ENCODE results near the gene MPP2. TPM values are rescaled to one million over a fixed set of nuclear protein-coding genes. Genes with fewer than 3 reads are reported as not detected.

MPP2 gene
- total and polyA plus RNA-seq, 2 donors (not counting 3 experiments of a cell fraction or from before 2014, with no cell fraction given) = 1.4 to 1.6 TPM

DNA sequence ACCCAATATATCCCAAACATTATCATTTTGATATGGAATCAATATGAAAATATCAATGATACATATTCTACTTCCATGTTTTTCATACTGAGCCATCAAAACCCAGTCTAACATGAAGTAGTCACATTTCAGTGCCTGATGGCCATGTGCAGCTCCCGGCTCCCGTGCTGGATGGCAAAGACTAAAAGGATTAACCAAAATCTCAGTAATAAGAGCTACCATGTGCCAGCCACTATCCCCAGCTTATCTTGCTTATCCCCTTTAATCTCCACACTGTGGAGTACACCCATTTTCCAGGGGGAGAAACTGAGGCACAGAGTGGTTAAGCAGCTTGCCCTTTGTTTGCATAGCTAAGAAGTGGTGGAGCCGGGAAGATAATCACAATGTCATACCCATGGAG lies 51.2 kb downstream of the MPP2 start:
- H3K9me1 ChIP-seq (replicated peaks; ENCODE audit: control insufficient read depth, extremely low read depth, insufficient read depth, low read length) = no peaks in the 10 kb centered on the region
- no TSS peak for BruUV-seq (replicated peaks)
- intact Hi-C loops (cut with micrococcal nuclease) (no loop called here), dilution Hi-C loops (cut with MboI; ENCODE audit: extremely low pct_ligation_motif_present, low sequenced_read_pairs) (no loop called here)
- H2AFZ ChIP-seq (ENCODE audit: low read depth, low read length) = no peak overlapping the region
- H4K20me1 ChIP-seq (replicated peaks; ENCODE audit: control insufficient read depth, extremely low read depth, insufficient read depth, low read length) = no peaks in the 10 kb centered on the region
- ChIA-PET POLR2A (no interaction called here), CTCF (interaction anchor here (1.0 to 3.9 kb wide), 9 partner anchors 8 to 89 kb away, joined by 3 to 39 read pairs (median 3); partner anchors contain the start of gene CD300LG)
- no peaks in the 10 kb centered on the region for H3K79me2 ChIP-seq (ENCODE audit: control insufficient read depth, insufficient read depth, low read length)
- DNase-seq (ENCODE audit: low read depth, low spot score) = no peak
- no peaks in the 10 kb centered on the region for H3K9me3 ChIP-seq (replicated peaks; ENCODE audit: control insufficient read depth, insufficient read depth, low read length)
- no peaks in the 10 kb centered on the region for H3K36me3 ChIP-seq (ENCODE audit: control insufficient read depth in 2 of 2, extremely low read depth in 1 of 2, insufficient read depth in 2 of 2, low read length in 2 of 2)
- H3K9ac ChIP-seq (replicated peaks; ENCODE audit: extremely low read depth, insufficient read depth, low read length) = no peak overlapping the region
- H3K4me2 ChIP-seq (ENCODE audit: insufficient read depth, low read length) = no peak overlapping the region
- no peak for FAIRE-seq
- peaks cover 9 to 17% of the 10 kb centered on the region in 2 experiments for H3K27me3 ChIP-seq (ENCODE audit: control insufficient read depth in 2 of 2, insufficient read depth in 2 of 2, low read length in 2 of 2)
- TF ChIP-seq FOS (IDR thresholded peaks at IDR 0.05; ENCODE audit: borderline replicate concordance, insufficient read depth, low read length) = no peak
- TF ChIP-seq MYC (IDR thresholded peaks at IDR 0.05; ENCODE audit: low read depth, low read length) = no peak
- TF ChIP-seq POLR2AphosphoS5 (IDR thresholded peaks at IDR 0.05; ENCODE audit: insufficient read depth, low read depth, low read length) = no peak
- TF ChIP-seq JUN (IDR thresholded peaks at IDR 0.05; ENCODE audit: borderline replicate concordance, insufficient read depth, insufficient read length, low read depth) = no peak
- TF ChIP-seq, protein P1, sequence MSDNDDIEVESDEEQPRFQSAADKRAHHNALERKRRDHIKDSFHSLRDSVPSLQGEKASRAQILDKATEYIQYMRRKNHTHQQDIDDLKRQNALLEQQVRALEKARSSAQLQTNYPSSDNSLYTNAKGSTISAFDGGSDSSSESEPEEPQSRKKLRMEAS (IDR thresholded peaks at IDR 0.05; ENCODE audit: insufficient read depth, insufficient read length) = no peak
- no peak for TF ChIP-seq POLR2A (IDR thresholded peaks at IDR 0.05; ENCODE audit: low read depth, low read length)
- no peak overlapping the region for H3K4me3 ChIP-seq (replicated peaks in 1 of 3; ENCODE audit: insufficient read depth in 1 of 3, low read depth in 1 of 3, low read length in 3 of 3)
- no peak overlapping the region for H3K27ac ChIP-seq (ENCODE audit: insufficient read depth, low read depth, low read length)
- H3K4me1 ChIP-seq (ENCODE audit: control insufficient read depth, extremely low read depth, insufficient read depth, low read length) = no peaks in the 10 kb centered on the region

DNA sequence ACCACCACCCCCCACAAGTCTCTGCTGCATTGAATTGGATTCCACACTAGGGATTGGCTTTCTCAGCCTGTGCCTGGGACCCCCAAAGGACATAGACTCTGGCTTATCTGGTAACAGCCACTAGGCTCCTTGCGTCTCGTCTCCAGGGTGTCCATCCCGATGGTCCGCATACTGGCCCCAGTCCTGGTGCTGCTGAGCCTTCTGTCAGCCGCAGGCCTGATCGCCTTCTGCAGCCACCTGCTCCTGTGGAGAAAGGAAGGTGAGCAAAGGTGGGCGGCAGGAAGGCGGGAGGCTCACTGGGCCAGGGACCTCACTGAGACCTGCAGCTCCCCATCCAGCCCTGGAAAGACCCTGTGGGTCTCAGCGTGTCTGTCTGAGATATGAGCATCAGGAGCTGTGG lies 52.3 kb downstream of the MPP2 start:
- peaks cover 9 to 17% of the 10 kb centered on the region in 2 experiments for H3K27me3 ChIP-seq (ENCODE audit: control insufficient read depth in 2 of 2, insufficient read depth in 2 of 2, low read length in 2 of 2)
- BruUV-seq (replicated peaks) = no TSS peak
- POLR2A ChIA-PET = no interaction called here

More for the DNA sequence above, 52.3 kb downstream of the MPP2 start:
- H3K36me3 ChIP-seq (ENCODE audit: control insufficient read depth in 2 of 2, extremely low read depth in 1 of 2, insufficient read depth in 2 of 2, low read length in 2 of 2) = no peaks in the 10 kb centered on the region
- CTCF ChIA-PET = interaction anchor here (1.1 to 3.9 kb wide), 6 partner anchors 9 to 88 kb away, joined by 3 to 39 read pairs (median 5); partner anchors contain the start of gene CD300LG
- H3K27ac ChIP-seq (ENCODE audit: insufficient read depth, low read depth, low read length) = no peak overlapping the region
- FAIRE-seq = no peak
- no peak overlapping the region for H2AFZ ChIP-seq (ENCODE audit: low read depth, low read length)
- no peak for DNase-seq (ENCODE audit: low read depth, low spot score)
- H3K9me1 ChIP-seq (replicated peaks; ENCODE audit: control insufficient read depth, extremely low read depth, insufficient read depth, low read length) = no peaks in the 10 kb centered on the region
- H3K4me2 ChIP-seq (ENCODE audit: insufficient read depth, low read length) = no peak overlapping the region
- H3K4me1 ChIP-seq (ENCODE audit: control insufficient read depth, extremely low read depth, insufficient read depth, low read length) = no peaks in the 10 kb centered on the region
- H3K9ac ChIP-seq (replicated peaks; ENCODE audit: extremely low read depth, insufficient read depth, low read length) = no peak overlapping the region
- no peaks in the 10 kb centered on the region for H4K20me1 ChIP-seq (replicated peaks; ENCODE audit: control insufficient read depth, extremely low read depth, insufficient read depth, low read length)
- TF ChIP-seq POLR2AphosphoS5 (IDR thresholded peaks at IDR 0.05; ENCODE audit: insufficient read depth, low read depth, low read length) = no peak
- TF ChIP-seq FOS (IDR thresholded peaks at IDR 0.05; ENCODE audit: borderline replicate concordance, insufficient read depth, low read length) = no peak
- no peak for TF ChIP-seq EZH2 (IDR thresholded peaks at IDR 0.05; ENCODE audit: borderline replicate concordance, low read depth, low read length, severe bottlenecking)
- TF ChIP-seq, protein P2, sequence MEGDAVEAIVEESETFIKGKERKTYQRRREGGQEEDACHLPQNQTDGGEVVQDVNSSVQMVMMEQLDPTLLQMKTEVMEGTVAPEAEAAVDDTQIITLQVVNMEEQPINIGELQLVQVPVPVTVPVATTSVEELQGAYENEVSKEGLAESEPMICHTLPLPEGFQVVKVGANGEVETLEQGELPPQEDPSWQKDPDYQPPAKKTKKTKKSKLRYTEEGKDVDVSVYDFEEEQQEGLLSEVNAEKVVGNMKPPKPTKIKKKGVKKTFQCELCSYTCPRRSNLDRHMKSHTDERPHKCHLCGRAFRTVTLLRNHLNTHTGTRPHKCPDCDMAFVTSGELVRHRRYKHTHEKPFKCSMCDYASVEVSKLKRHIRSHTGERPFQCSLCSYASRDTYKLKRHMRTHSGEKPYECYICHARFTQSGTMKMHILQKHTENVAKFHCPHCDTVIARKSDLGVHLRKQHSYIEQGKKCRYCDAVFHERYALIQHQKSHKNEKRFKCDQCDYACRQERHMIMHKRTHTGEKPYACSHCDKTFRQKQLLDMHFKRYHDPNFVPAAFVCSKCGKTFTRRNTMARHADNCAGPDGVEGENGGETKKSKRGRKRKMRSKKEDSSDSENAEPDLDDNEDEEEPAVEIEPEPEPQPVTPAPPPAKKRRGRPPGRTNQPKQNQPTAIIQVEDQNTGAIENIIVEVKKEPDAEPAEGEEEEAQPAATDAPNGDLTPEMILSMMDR (IDR thresholded peaks at IDR 0.05; ENCODE audit: extremely low read depth in 1 of 2, insufficient read depth in 1 of 2, low read depth in 1 of 2, low read length in 2 of 2) = no peak
- no peak for TF ChIP-seq JUN (IDR thresholded peaks at IDR 0.05; ENCODE audit: borderline replicate concordance, insufficient read depth, insufficient read length, low read depth)
- TF ChIP-seq GATA2 (IDR thresholded peaks at IDR 0.05; ENCODE audit: insufficient read depth, insufficient read length, low read depth, low read length) = no peak
- TF ChIP-seq, protein P1 (IDR thresholded peaks at IDR 0.05; ENCODE audit: insufficient read depth, insufficient read length) = no peak
- TF ChIP-seq POLR2A (IDR thresholded peaks at IDR 0.05; ENCODE audit: low read depth, low read length) = no peak
- no peak overlapping the region for H3K4me3 ChIP-seq (replicated peaks in 1 of 3; ENCODE audit: insufficient read depth in 1 of 3, low read depth in 1 of 3, low read length in 3 of 3)
- no peaks in the 10 kb centered on the region for H3K79me2 ChIP-seq (ENCODE audit: control insufficient read depth, insufficient read depth, low read length)
- dilution Hi-C loops (cut with MboI; ENCODE audit: extremely low pct_ligation_motif_present, low sequenced_read_pairs) = no loop called here
- no peaks in the 10 kb centered on the region for H3K9me3 ChIP-seq (replicated peaks; ENCODE audit: control insufficient read depth, insufficient read depth, low read length)
- intact Hi-C loops (cut with micrococcal nuclease) = no loop called here
